Sigmoid colon (tissue), 4 donors: ENCODE data around the gene CSF2RB.

Experiments used
- CTCF ChIP-seq, 4 experiments: fragments of 450-650 bp in 3 of 4; fragments of 200-600 bp in 1 of 4; IDR thresholded peaks; one replicate each; pipeline ENCODE4 v1.5.1; 2016 to 2019; ENCODE audit warnings: antibody characterized with exemption in 4 of 4, mild to moderate bottlenecking in 3 of 4, moderate library complexity in 2 of 4
- EP300 ChIP-seq, 4 donors: sonication (generic); formaldehyde crosslinking; IDR thresholded peaks; one replicate each; pipeline ENCODE4 v1.6.1; 2017; ENCODE audit warnings: antibody characterized with exemption in 4 of 4
- POLR2A ChIP-seq, 2 donors: fragments of 450-650 bp; IDR thresholded peaks; one replicate each; pipeline ENCODE4 v1.6.1; 2016; ENCODE audit warnings: antibody characterized with exemption in 2 of 2, mild to moderate bottlenecking in 2 of 2, moderate library complexity in 2 of 2
- POLR2AphosphoS5 ChIP-seq, 4 donors: sonication (generic); formaldehyde crosslinking; IDR thresholded peaks; one replicate each; pipeline ENCODE4 v1.6.1; 2017; ENCODE audit warnings: antibody characterized with exemption in 4 of 4

- no peak for TF ChIP-seq CTCF (IDR thresholded peaks at IDR 0.05)
- no peak for TF ChIP-seq POLR2A (IDR thresholded peaks at IDR 0.05)
- TF ChIP-seq POLR2AphosphoS5 (IDR thresholded peaks at IDR 0.05): no peak
- no peak for TF ChIP-seq EP300 (IDR thresholded peaks at IDR 0.05)
Measured at GRCh38 chr22:36923131-36923788, 9.8 kb downstream of the CSF2RB start.
